Activated CD4-positive, alpha-beta T cell treated with anti-CD3 and anti-CD28 coated beads for 24 hours (primary cell): ENCODE measurements around the gene CFAP20DC.
"Not testable (repeated sequence)": the region's sequence is repeated elsewhere in the genome, so short reads cannot be mapped to it uniquely, and the experiment has no call there.

ENCODE experiments used
- DNase-seq, 2 donors: peaks; one replicate each; pipeline ENCODE4 v3.0.0-alpha.2; 2020; ENCODE audit warnings: low read depth in 2 of 2

CFAP20DC gene

GRCh38 chr3:58963928-58964503, 85.8 kb downstream of the CFAP20DC start:
- no peak for DNase-seq

GRCh38 chr3:58962816-58963215, 87.0 kb downstream of the CFAP20DC start:
- DNase-seq, result no peak

- no peak for DNase-seq
These were observed 87.7 kb downstream of the CFAP20DC start for GRCh38 chr3:58962040-58962651.

- no peak for DNase-seq
These were observed 94.5 kb downstream of the CFAP20DC start for GRCh38 chr3:58955308-58955707.

- DNase-seq, result no peak
These were observed 96.5 kb downstream of the CFAP20DC start for GRCh38 chr3:58953288-58953687.

- no peak for DNase-seq
These were observed 97.5 kb downstream of the CFAP20DC start for GRCh38 chr3:58952128-58952917.

- no peak for DNase-seq
These were observed 101.8 kb downstream of the CFAP20DC start for GRCh38 chr3:58948018-58948417.

GRCh38 chr3:58946875-58947274, 103.0 kb downstream of the CFAP20DC start:
- no peak for DNase-seq

GRCh38 chr3:58938057-58938456, 111.8 kb downstream of the CFAP20DC start:
- no peak for DNase-seq

GRCh38 chr3:58924578-58924977, 125.2 kb downstream of the CFAP20DC start:
- no peak for DNase-seq

- DNase-seq, result no peak
These were observed 149.4 kb downstream of the CFAP20DC start for GRCh38 chr3:58900386-58900785.

GRCh38 chr3:58899953-58900298, 149.9 kb downstream of the CFAP20DC start:
- no peak for DNase-seq

GRCh38 chr3:58899159-58899952, 150.5 kb downstream of the CFAP20DC start:
- peak in 1 of 2 donors; percentile 7 for DNase-seq

GRCh38 chr3:58898513-58898912, 151.3 kb downstream of the CFAP20DC start:
- DNase-seq, result no peak

GRCh38 chr3:58897646-58898045, 152.2 kb downstream of the CFAP20DC start:
- no peak for DNase-seq

- DNase-seq, result not testable (repeated sequence)
These were observed 154.1 kb downstream of the CFAP20DC start for GRCh38 chr3:58895678-58896077.

GRCh38 chr3:58892526-58892925, 157.3 kb downstream of the CFAP20DC start:
- DNase-seq, result not testable (repeated sequence)

GRCh38 chr3:58888087-58888486, 161.7 kb downstream of the CFAP20DC start:
- no peak for DNase-seq

- DNase-seq, result no peak
These were observed 165.4 kb downstream of the CFAP20DC start for GRCh38 chr3:58884453-58884852.

- DNase-seq, result no peak
These were observed 169.6 kb downstream of the CFAP20DC start for GRCh38 chr3:58880182-58880581.

GRCh38 chr3:58874795-58875194, 175.0 kb downstream of the CFAP20DC start:
- DNase-seq, result no peak

GRCh38 chr3:58874248-58874741, 175.5 kb downstream of the CFAP20DC start:
- DNase-seq, result no peak
